ENCODE data around the gene RAC3.

Gene RAC3

DNA sequence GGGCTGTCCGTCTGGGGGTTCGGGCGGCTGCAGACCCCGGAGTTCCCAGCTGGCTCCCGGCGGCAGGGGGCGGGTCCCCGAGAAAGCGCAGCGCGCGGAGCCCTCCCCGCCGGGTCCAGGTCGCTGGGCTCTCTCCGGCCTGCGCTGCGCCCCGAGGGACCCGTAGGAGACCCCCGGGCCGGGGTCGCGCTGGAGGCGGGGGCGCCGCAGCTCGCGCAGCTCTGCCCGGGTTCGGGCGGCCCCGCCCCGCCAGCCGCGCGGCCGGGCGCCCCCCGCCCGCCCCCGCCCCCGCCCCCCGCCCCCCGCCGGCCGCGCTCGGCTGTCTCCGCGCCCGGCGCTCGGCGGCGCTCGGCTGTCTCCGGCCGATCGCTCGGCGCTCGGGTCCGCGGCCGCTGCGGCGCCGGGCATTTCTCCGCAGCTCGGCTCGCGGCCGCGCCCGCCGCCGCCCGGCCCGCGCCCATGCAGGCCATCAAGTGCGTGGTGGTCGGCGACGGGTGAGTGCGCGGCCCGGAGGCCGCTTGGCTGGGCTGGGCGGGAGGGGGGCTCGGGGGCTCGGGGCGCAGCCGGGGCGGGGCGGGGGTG is at the start of gene RAC3:
TSS of gene RAC3 (plus strand) at position 376 of the 582 bp plus-strand sequence. CDS start at position 460, 84 bp downstream.
- DNase-seq (ENCODE audit: low read depth, low spot score) = no peak

DNA sequence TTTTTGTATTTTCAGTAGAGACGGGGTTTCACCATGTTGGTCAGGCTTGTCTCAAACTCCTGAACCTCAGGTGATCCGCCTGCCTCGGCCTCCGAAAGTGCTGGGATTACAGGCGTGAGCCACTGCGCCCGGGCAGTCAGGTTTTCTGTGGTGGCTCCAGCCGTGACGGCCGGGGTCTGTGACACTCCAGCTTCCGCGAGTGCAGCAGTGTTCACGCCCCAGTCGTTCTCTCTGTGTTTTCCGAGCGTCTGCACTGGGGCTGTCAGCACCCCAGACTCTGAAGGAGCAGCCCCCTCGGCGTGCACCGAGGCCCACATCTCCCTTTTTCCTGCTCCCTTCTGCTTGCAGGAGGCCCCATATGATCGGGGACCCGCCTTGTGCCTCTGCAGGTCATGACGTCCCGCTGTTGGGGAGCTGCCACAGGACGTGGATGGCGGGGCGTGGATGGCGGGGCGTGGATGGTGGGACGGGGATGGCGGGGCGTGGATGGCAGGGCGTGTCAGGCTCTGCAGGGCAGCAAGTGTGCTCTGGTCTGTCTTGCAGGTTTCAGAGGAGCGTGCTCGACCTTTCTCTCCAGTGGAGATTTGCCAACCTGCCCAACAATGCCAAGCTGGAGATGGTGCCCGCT is 48.4 kb upstream of the RAC3 start:
- no peak for DNase-seq (ENCODE audit: low read depth, low spot score)

DNA sequence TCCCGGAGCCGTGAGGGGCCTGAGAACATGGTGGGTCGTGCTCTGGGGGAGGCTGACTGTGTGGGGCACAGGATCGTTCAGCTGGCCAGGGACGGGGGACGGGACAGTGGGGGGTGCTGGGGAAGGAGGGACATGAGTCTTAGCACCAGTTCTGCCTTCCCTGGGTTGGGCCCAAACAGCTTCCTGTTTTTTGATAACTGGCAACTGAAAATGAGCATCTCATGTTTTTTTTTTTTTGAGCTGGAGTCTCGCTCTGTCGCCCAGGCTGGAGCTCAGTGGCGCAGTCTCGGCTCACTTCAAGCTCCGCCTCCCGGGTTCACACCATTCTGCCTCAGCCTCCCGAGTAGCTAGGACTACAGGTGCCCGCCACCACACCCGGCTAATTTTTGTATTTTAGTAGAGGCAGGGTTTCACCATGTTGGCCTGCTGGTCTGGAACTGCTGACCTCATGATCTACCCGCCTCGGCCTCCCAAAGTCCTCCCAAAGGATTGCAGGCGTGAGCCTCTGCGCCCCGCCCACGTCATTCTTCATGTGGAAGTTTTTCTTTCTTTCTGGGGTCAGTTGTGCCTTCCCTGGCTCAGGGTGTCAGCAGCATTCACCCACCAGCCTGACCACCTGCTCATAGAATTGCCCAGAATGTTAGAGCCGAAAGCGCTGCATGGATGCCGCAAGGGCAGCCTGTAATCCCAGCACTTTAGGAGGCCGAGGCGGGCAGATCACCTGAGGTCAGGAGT is 47.7 kb upstream of the RAC3 start:
- DNase-seq (ENCODE audit: low read depth, low spot score) = no peak

DNA sequence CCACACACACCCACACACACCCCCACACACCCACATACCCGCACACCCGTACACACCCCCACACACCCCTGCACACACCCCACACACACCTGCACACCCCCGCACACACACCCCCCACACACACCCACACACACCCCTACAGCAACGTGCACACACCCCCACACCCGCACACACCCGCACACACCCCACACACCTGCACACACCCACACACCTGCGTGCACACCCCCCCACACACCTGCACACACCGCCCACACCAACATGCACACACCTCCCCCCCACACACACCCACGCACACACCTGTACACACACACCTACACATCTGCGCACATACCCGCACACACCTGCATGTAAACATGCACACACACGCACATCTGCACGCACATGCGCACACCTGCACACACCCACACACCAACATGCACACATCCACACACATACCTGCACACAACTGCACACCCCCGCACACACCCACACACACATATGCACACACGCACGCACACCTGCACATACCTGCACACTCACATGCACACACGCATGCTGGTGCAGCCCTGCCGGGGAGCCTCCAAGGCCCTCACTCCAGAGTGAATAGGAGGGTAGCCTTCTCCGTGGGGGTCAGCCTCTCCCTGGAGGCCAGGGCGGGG is 46.6 kb upstream of the RAC3 start:
- DNase-seq (ENCODE audit: low read depth, low spot score) = no peak

DNA sequence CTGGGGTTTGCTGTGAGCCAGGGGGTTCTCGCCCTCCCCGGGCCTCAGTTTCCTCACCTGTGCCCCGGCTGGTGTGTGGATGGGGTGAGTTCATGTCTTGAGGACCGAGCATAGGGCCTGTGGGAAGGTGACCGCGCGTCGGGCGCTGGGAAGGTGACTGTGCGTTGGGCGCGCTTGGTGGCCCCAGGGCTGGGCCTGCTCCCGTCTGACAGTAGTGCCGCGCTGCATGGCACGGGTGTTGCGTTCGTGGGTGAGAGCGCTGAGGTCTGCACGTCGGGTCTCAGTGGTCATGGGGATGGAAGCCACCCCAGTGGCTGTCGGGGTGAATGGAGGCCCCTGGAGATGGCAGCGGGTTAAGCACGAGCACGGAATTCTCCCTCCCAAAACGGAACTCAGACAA is 44.9 kb upstream of the RAC3 start:
- no peak for DNase-seq (ENCODE audit: low read depth, low spot score)

DNA sequence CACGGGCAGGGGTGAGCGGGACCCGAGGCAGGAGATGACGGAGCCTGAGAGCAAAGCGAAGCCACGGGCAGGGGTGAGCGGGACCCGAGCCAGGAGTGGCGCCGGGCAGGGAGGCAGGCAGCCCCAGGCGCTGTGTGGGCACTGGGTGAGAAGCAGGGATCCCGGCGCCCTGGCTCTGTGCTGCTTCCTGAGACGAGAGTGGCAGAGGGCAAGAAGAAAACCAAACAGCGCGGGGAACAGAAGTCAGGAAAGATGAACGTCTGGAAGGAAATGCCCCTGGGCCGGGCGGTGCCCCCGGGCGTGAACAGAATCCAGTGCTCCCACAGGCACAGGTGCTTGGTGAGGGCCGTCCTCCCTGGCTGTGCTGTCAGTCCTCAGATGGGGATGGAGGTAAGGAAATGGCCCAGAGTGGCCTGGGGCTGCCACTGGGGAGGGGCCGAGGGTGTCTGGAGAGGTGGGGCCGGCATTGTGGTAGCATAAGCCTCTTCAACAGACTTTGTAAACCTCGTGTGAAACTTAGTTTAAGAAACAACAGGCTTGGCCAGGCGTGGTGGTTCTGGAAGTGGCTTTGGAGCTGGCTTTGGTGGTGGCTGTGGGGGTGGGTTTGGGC is 44.2 kb upstream of the RAC3 start:
- no peak for DNase-seq (ENCODE audit: low read depth, low spot score)

DNA sequence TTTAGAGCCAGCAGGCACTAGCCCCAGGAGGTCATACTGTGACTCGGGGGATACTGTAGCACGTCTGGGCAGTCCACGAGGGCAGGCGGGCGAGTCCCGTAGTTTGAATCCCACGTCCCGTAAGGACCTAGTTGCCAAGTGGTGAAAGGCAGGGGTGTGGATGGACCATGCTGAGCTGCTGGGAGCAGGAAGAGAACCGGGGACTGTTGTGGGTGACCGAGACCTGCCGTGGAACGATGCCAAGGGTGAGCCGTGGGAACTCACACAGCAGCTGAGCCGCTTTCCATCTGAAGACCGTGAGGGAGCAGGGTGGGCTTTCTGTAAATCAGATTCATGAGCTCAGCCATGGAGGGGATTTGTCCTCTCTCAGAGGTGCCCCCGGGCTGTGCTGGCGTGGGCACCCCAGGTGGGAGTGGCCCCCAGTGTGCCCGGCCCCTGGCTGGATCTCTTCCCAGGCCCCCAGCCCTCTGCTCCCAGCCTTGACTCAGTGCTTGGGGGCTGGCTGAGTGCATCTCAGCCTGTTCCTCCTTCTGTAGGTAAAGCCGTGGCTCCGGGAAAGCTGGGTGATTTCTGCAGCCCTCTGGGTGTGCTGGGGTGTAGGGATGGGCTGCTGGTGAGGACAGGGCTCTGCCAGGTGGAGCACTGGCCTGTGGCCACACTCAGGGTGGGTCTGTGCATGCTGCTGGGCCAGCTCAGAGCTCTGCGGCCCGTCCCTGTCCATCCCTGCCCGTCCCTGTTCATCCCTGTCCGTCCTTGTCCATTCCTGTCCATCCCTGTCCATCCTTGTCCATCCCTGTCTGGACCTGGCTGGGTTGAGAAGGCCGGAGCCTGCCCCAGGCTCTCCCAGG is 40.4 kb upstream of the RAC3 start:
- no peak for DNase-seq (ENCODE audit: low read depth, low spot score)

DNA sequence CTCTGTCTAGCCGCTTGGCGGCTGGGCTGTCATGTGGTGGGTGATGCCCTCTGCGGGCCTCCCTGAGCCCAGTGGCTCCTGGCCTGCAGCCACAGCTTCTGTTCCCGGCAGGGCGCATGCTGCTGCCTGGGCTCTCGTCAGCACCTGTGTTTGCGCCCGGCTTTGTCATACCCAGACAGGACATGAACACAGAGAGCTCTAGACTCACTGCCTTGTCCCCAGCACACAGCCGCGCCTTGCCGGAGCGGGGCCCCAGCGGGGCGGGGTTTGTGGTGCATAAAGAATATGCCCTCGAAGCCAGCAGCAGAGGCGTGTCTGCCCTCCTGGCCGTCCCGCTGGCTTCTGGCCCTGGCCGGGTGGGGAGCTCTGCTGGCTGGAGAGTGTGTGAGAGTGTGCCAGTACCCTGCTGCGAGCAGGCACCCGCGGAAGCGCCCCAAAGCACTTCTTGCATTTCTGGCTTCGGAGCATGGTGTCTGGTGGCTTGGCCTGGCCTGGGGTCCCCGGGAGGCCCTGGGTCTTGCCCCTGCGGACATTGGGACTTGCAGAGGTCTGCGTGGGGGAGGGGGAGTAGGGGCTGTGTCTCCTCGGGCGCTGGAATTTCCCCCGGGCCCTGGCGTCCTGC is 39.7 kb upstream of the RAC3 start:
- no peak for DNase-seq (ENCODE audit: low read depth, low spot score)

DNA sequence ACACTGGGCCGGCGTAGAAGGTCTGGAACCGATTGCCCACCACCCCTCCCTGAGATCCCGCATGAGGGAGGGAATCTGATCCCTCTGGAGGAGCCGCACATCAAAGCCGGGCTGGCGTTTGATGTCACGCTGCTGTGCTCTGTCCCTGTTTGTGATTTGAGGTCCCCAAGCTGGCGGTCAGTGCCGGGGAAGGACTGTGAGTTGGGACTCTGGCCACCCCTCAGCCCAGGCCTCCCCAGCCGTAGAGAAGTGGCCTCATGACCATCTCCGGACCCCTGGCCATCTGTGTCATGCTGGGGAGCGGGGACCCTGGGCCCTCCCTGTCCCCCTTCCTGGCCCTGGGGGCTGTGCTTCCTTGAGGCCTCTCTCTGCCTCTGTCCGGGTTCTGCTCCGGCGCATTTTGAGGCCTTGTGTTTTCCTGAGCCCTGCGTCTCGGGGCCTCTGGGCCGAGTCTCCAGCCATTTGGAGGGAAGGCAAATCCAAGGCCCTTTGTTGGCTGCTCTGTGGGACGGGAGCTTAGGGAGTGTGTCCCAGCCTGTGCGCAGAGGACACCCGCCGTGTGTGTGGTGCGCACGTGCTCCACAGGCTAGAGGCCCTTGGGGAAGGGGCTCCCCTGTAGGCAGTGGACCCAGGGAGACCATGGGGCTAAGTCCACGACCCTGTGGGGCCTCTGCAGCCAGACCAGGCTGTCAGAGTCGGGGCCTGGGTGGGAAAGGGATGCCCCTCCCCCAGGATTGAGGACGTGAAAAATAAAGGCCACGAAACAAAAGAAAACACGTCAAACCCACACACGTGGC is 39.0 kb upstream of the RAC3 start:
- DNase-seq (ENCODE audit: low read depth, low spot score) = no peak

DNA sequence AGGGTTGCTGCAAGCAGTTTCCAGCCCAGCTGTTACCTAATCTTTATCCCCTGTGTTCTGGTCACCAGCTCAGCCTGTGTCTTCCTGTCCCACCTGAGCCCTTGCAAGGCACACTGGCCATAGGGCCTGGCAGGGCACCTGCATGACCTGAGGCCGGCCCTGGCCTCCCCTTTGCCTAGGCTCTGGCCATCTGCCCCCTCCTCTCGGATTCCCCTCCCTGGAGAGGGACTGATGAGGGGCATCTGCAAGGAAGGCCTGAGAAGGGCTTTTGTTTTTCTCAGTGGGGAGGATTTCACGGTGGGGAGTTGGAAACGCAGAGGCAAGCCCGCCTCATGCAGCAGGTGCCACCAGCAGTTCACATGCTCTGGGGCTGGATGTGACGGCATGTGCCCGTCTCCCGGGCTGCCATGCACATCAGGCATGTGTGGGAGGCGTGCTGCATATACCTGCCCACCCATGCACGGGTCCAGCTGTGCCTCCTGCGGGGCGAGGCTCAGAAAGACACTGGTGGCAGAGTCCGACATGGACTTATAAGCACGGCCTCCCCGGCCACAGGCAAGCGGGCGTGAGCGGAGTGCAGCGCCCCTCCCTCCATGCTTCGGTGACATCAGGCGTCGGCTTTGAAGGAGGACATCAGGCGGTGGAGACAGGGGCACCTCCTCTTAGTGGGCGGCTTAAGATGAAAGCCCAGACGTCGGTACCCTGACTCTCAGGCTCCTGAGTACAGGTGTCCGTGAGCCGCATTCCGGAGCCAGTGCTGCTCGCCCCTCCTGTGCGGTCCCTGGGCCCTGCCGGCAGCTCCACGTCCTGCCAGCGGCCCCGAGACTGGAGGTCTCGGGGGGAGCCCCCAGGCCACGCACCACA is 37.5 kb upstream of the RAC3 start:
- no peak for DNase-seq (ENCODE audit: low read depth, low spot score)

DNA sequence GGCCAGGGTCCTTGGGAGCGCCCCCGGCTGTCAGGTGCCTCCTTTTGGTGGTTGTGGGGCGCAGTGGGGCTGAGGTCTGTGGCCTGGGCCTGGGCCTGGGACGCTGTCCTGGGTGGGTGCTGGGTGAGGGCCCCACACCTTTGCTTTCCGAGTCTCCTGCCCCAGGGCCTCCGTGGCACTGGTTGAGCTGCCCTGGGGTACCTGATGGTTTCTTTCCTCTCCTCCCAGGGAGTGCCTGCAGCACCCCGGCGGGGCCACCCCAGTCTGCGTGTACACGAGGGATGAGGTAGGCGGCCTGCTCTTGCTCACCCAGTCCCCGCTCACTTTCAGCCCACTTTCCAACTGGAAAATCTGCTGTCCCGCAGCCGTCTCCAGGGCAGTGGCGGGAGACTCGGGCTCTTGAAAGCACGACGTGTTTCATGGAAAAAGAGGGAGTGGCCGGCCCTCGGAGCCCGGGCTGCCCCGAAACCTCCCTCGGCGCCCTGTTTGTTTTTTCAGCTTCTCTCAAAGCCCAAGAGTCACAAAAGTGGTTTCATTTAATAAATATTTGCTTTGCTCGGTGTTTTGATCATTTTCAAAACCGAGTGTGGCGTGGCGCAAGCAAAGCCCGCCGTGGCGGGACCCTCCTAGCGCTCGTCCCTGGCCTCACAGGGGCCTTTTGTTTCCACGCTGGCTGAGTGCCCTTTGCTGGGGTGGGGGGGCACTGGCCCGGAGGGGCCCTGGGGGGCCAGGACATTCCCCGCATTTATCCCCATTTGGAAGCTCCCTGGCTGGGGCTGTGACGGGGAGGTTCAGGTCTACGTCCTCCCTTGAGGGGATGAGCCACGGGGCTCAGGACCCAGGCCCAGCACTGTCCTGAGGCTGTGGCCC is 36.6 kb upstream of the RAC3 start:
- DNase-seq (ENCODE audit: low read depth, low spot score) = no peak

DNA sequence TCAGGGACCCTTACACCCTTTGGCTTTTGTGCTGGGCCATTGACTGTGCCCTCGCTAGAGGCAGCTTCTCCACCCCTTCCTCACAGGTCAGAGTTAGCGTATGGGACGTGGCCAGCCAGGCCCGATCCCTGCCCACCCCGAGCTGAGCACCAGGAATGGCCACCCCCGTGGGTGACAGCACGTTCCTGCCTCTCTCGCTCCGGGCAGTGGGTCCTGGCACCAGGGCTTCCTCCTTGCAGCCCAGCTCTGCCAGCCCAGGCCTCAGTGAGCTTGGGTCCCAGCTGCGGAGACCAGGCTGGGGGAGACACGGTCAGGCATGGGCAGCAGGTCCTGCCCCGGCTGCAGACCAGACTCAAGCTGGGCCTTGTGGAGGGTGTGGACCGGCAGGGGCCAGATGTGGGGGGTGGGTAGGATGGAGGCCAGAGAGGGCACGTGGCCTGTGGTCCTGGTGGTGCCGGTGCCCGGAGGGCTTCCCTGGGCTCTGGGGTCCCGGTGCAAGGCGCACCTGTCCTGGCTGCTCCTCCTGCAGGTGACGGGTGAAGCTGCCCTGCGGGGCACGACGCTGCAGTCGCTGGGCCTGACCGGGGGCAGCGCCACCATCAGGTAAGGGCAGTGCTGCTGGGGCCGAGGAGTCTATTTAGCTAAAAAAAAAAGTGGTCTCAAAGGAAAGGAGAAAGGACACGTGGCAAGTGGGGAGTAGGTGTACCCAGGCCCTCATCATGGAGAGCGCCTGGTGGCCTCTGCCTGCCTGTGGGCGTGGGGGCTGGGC is 35.8 kb upstream of the RAC3 start:
- DNase-seq (ENCODE audit: low read depth, low spot score) = no peak

DNA sequence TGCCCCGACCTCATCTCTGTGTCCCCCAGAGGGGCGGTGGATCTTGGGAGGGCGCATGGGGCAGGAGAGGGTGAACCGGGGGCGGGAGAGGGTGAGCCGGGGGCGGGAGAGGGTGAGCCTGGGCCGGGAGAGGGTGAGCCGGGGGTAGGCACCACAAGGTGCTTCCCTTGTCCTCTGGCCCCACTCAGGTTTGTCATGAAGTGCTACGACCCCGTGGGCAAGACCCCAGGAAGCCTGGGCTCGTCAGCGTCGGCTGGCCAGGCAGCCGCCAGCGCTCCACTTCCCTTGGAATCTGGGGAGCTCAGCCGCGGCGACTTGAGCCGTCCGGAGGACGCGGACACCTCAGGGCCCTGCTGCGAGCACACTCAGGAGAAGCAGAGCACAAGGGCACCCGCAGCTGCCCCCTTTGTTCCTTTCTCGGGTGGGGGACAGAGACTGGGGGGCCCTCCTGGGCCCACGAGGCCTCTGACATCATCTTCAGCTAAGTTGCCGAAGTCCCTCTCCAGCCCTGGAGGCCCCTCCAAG is 35.2 kb upstream of the RAC3 start:
- DNase-seq (ENCODE audit: low read depth, low spot score) = no peak

DNA sequence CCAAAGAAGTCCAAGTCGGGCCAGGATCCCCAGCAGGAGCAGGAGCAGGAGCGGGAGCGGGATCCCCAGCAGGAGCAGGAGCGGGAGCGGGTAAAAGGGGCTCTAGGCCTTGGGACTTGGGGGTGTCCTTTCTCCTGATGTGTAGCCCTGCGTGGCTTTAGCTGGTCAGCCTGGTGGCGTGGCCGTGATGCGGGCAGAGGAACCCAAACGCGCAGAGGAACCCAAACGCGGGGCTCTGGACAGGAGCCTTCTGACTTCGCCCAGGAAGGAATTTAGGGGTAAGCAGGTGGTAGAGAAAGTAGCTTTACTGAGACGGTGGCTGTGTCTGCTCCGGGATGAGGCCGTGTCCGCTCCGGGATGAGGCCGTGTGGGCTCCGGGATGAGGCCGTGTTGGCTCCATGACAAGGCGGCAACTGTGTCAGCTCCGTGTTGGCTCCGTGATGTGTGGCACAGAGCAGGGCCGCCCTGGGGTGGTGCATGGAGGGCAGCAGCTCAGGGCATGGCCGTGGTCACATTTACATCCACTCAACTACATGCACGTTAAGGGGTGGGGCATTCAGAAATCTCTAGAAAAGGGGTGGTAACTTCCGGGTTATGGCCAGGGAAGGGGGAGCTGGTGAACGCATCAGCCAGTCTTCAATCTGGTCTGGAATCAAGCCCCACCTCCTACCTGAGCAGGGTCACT is 34.6 kb upstream of the RAC3 start:
- no peak for DNase-seq (ENCODE audit: low read depth, low spot score)

DNA sequence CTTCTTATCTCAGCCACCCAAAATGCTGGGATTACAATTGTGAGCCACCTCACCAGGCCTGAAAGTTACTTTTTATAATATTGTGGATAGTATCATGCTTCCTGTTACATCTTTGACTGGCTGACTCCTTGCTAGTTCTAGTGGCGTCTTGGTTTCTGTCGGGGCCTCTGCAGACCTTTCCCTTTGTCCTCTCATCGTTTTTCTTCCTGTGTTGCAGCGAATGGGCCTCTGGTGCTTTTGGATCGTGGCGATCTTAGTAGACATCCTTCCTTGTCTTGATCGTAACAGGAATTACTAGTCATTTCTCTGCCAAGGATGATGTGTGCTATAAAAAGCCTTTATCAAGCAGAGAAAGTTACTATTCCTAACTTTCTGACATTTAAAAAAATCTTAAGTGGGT is 33.3 kb upstream of the RAC3 start:
- DNase-seq (ENCODE audit: low read depth, low spot score) = no peak

DNA sequence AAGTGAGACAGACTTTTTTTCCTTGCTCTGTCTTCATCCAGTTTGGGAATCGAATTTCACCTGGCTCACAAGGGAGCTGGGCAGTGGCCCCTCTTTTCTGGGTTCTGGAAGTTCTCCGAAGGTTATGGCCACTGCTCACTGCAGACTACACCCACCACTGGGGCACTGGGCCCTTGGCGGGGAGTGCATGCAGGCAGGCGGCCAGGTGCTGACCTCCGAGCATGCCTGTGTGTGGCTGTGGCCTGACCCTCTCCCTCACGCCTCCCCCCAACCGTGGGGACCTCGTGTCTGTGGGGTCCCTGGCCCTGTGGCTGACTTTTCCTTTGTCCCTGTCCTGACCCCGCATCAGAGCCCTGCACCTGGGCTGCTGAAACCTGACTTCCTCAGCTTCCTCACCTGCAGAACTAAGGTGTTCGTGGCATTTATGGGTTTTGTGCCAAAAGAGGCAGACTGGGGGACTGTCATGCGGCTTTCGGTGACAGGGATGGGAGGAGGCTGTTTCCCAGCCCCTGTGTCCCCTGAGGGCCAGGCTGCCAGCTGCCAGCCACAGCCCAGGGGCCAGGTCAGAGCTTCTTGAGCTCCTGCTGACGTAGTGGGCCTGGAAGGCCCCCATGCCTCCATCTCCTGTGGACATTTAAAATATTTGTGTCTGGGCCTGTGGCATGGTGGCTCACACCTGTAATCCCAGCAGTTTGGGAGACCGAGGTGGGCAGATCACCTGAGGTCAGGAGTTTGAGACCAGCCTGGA is 32.6 kb upstream of the RAC3 start:
- DNase-seq (ENCODE audit: low read depth, low spot score) = no peak

Measured in activated CD4-positive, CD25-positive, alpha-beta regulatory T cell treated with anti-CD3 and anti-CD28 coated beads, Interleukin-2, amount 50 U/mL, for 16 hours (primary cell).